HepG2 (cell line): Measurements from ENCODE around the gene SLC5A10. TPM values are rescaled to one million over a fixed set of nuclear protein-coding genes. Genes with fewer than 3 reads are reported as not detected.

Experiments
- ATF7-NPFF ChIP-seq: sonication (generic); formaldehyde crosslinking; IDR thresholded peaks from 2 replicates; pipeline ENCODE4 v1.8.1; 2023; ENCODE audit warnings: mild to moderate bottlenecking, low read depth, missing genetic modification reagents, moderate library complexity
- BRD4 ChIP-seq: sonication (generic); formaldehyde crosslinking; IDR thresholded peaks from 2 replicates; pipeline ENCODE4 v1.4.0; 2020; ENCODE audit warnings: missing genetic modification reagents
- KMT2B ChIP-seq: IDR thresholded peaks from 2 replicates; pipeline ENCODE4 v1.6.1; 2016; ENCODE audit warnings: missing genetic modification reagents, missing compliant biosample characterization
- NR1H2 ChIP-seq: sonication (generic); formaldehyde crosslinking; IDR thresholded peaks from 2 replicates; pipeline ENCODE4 v1.8.1; 2022; ENCODE audit warnings: low read depth, missing genetic modification reagents, borderline replicate concordance
- POLR2A ChIP-seq, 2 experiments: IDR thresholded peaks; 2 replicates each; pipeline ENCODE4 v1.6.1; 2011; ENCODE audit warnings: low read depth in 2 of 2, low read length in 2 of 2, mild to moderate bottlenecking in 1 of 2, moderate library complexity in 1 of 2; ENCODE audit not compliant: insufficient read depth in 1 of 2
- POLR2G ChIP-seq: fragments of 200-400 bp; formaldehyde crosslinking; IDR thresholded peaks from 2 replicates; pipeline ENCODE4 v1.6.1; 2018; ENCODE audit warnings: mild to moderate bottlenecking, low read depth, low read length, moderate library complexity
- RFXAP ChIP-seq: sonication (generic); formaldehyde crosslinking; IDR thresholded peaks from 2 replicates; pipeline ENCODE4 v1.4.0; 2020; ENCODE audit warnings: missing genetic modification reagents, borderline replicate concordance
- STAT5B ChIP-seq: sonication (generic); formaldehyde crosslinking; IDR thresholded peaks from 2 replicates; pipeline ENCODE4 v1.4.0; 2020; ENCODE audit warnings: missing genetic modification reagents
- ZC3H4 ChIP-seq: sonication (generic); formaldehyde crosslinking; IDR thresholded peaks from 2 replicates; pipeline ENCODE4 v1.4.0; 2020; ENCODE audit warnings: missing genetic modification reagents, borderline replicate concordance
- ZFP91 ChIP-seq: sonication (generic); formaldehyde crosslinking; IDR thresholded peaks from 2 replicates; pipeline ENCODE4 v1.9.0; 2022; ENCODE audit warnings: missing genetic modification reagents, mild to moderate bottlenecking, borderline replicate concordance
- ZGPAT ChIP-seq: IDR thresholded peaks from 2 replicates; pipeline ENCODE4 v1.6.1; 2016; ENCODE audit warnings: mild to moderate bottlenecking
- ZNF333 ChIP-seq: sonication (generic); formaldehyde crosslinking; IDR thresholded peaks from 2 replicates; pipeline ENCODE4 v1.4.0; 2020; ENCODE audit warnings: mild to moderate bottlenecking, missing genetic modification reagents, borderline replicate concordance
- ZNF598 ChIP-seq: sonication (generic); formaldehyde crosslinking; IDR thresholded peaks from 2 replicates; pipeline ENCODE4 v1.5.1; 2020; ENCODE audit warnings: mild to moderate bottlenecking, missing genetic modification reagents, borderline replicate concordance
- ZNF839 ChIP-seq: sonication (generic); formaldehyde crosslinking; IDR thresholded peaks from 2 replicates; pipeline ENCODE4 v1.4.0; 2020; ENCODE audit warnings: missing genetic modification reagents, mild to moderate bottlenecking, borderline replicate concordance
- polyA plus RNA-seq, 8 experiments: library from polyadenylated mRNA; depleted of rRNA in 3 of 8; stranded (reverse) in 7 of 8; unstranded in 1 of 8; fragments of >200 nt; fragmentation: Illumina TruSeq in 4 of 8; extraction: Trizol in 4 of 8; gene quantifications; 2 replicates each; pipeline versions ENCODE4 v1.2.1 to v1.2.3, GENCODE V29; 2011 to 2016; ENCODE audit warnings: low read depth in 4 of 8, missing spikeins in 1 of 8, mixed read lengths in 1 of 8; ENCODE audit not compliant: insufficient read depth in 1 of 8
- total RNA-seq, 5 experiments: library from RNA; depleted of rRNA; stranded (reverse); fragments of >200 nt; fragmentation: Illumina TruSeq; extraction: Trizol; gene quantifications; 2 replicates each; pipeline ENCODE4 v1.2.3, GENCODE V29; 2016; ENCODE audit warnings: low read depth in 1 of 5
- TF ChIP-seq, protein P1 (sequence below): sonication (generic); formaldehyde crosslinking; IDR thresholded peaks from 2 replicates; pipeline ENCODE4 v1.8.1; 2023; ENCODE audit warnings: mild to moderate bottlenecking, moderate library complexity, missing genetic modification reagents
- TF ChIP-seq, protein P2 (sequence below): sonication (generic); formaldehyde crosslinking; conservative IDR thresholded peaks from 2 replicates; pipeline ENCODE4 v1.4.0; 2020; ENCODE audit warnings: mild to moderate bottlenecking, missing genetic modification reagents, moderate library complexity
- TF ChIP-seq, protein P3 (sequence below): sonication (generic); formaldehyde crosslinking; IDR thresholded peaks from 2 replicates; pipeline ENCODE4 v1.8.1; 2023; ENCODE audit warnings: mild to moderate bottlenecking, missing genetic modification reagents
- TF ChIP-seq, protein P4 (sequence below): sonication (generic); formaldehyde crosslinking; IDR thresholded peaks from 2 replicates; pipeline ENCODE4 v1.4.0; 2020; ENCODE audit warnings: missing genetic modification reagents

Gene SLC5A10
- total and polyA plus RNA-seq, 2 of the 13 experiments (the other 11 are each of a cell fraction or from before 2014, with no cell fraction given): 0.05 TPM; not detected in 1

GRCh38 chr17:19005137-19005773 is 53.3 kb downstream of the SLC5A10 start (continued):
- TF ChIP-seq, protein P1, sequence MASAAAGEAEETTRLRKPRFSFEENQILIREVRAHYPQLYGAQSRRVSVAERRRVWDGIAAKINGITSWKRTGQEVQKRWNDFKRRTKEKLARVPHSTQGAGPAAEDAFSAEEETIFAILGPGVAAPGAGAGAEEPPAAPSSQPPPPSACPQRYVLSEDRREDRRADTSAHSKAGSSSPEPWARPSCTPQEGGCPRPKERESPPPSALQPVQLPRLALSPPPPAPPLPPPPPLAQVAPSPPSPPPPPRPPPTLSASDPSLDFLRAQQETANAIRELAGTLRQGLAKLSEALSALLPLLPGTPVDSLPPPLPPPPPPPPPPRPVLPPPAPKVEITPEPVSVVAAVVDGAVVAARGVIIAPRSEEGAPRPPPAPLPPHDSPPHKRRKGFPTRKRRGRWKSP (CRISPR knock-in tag): 0 out of 2 replicates have a peak, but pooled peaks have one; percentile 7
- peak; percentile 11 to 42; a peak in 1 of 4 replicates for TF ChIP-seq POLR2A (IDR thresholded peaks at IDR 0.05; ENCODE audit: insufficient read depth in 1 of 2, low read depth in 2 of 2, low read length in 2 of 2)
- 0 out of 2 replicates have a peak, but pooled peaks have one; percentile 32 for TF ChIP-seq ZNF598 (CRISPR knock-in tag)
- no peak for TF ChIP-seq NR1H2 (CRISPR knock-in tag)
- TF ChIP-seq ATF7-NPFF (CRISPR knock-in tag): 0 out of 2 replicates have a peak, but pooled peaks have one; percentile 31
- TF ChIP-seq, protein P2, sequence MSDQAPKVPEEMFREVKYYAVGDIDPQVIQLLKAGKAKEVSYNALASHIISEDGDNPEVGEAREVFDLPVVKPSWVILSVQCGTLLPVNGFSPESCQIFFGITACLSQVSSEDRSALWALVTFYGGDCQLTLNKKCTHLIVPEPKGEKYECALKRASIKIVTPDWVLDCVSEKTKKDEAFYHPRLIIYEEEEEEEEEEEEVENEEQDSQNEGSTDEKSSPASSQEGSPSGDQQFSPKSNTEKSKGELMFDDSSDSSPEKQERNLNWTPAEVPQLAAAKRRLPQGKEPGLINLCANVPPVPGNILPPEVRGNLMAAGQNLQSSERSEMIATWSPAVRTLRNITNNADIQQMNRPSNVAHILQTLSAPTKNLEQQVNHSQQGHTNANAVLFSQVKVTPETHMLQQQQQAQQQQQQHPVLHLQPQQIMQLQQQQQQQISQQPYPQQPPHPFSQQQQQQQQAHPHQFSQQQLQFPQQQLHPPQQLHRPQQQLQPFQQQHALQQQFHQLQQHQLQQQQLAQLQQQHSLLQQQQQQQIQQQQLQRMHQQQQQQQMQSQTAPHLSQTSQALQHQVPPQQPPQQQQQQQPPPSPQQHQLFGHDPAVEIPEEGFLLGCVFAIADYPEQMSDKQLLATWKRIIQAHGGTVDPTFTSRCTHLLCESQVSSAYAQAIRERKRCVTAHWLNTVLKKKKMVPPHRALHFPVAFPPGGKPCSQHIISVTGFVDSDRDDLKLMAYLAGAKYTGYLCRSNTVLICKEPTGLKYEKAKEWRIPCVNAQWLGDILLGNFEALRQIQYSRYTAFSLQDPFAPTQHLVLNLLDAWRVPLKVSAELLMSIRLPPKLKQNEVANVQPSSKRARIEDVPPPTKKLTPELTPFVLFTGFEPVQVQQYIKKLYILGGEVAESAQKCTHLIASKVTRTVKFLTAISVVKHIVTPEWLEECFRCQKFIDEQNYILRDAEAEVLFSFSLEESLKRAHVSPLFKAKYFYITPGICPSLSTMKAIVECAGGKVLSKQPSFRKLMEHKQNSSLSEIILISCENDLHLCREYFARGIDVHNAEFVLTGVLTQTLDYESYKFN (CRISPR knock-in tag): no peak
- peak; percentile 21; the same call in 1 of the 2 replicates for TF ChIP-seq POLR2G
- peak; percentile 44; the same call in 1 of the 2 replicates for TF ChIP-seq ZFP91 (CRISPR knock-in tag)
- 0 out of 2 replicates have a peak, but pooled peaks have one; percentile 22 for TF ChIP-seq BRD4
- TF ChIP-seq ZC3H4 (CRISPR knock-in tag): peak; percentile 84; the same call in 1 of the 2 replicates
- TF ChIP-seq ZNF839 (CRISPR knock-in tag): no peak
- TF ChIP-seq, protein P3, sequence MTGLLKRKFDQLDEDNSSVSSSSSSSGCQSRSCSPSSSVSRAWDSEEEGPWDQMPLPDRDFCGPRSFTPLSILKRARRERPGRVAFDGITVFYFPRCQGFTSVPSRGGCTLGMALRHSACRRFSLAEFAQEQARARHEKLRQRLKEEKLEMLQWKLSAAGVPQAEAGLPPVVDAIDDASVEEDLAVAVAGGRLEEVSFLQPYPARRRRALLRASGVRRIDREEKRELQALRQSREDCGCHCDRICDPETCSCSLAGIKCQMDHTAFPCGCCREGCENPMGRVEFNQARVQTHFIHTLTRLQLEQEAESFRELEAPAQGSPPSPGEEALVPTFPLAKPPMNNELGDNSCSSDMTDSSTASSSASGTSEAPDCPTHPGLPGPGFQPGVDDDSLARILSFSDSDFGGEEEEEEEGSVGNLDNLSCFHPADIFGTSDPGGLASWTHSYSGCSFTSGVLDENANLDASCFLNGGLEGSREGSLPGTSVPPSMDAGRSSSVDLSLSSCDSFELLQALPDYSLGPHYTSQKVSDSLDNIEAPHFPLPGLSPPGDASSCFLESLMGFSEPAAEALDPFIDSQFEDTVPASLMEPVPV (CRISPR knock-in tag): no peak
- no peak for TF ChIP-seq RFXAP (CRISPR knock-in tag)
- no peak for TF ChIP-seq STAT5B (CRISPR knock-in tag)
- no peak for TF ChIP-seq ZGPAT (CRISPR knock-in tag)
- peak; percentile 64; the same call in 1 of the 2 replicates for TF ChIP-seq ZNF333 (CRISPR knock-in tag)
- TF ChIP-seq, protein P4, sequence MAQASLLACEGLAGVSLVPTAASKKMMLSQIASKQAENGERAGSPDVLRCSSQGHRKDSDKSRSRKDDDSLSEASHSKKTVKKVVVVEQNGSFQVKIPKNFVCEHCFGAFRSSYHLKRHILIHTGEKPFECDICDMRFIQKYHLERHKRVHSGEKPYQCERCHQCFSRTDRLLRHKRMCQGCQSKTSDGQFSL (CRISPR knock-in tag): 0 out of 2 replicates have a peak, but pooled peaks have one; percentile 68
- no peak for TF ChIP-seq KMT2B (CRISPR knock-in tag)
